NCI-H524 treated with DMSO at 0.1 percent for 48 hours (cell line): ENCODE measurements around the gene OBP2B.
"Not testable (repeated sequence)": the region's sequence is repeated elsewhere in the genome, so short reads cannot be mapped to it uniquely, and the experiment has no call there.

Source experiments
- DNase-seq: peaks from one replicate; lab custom pipeline; 2025; lab: John Stamatoyannopoulos, UW

Gene OBP2B

DNA sequence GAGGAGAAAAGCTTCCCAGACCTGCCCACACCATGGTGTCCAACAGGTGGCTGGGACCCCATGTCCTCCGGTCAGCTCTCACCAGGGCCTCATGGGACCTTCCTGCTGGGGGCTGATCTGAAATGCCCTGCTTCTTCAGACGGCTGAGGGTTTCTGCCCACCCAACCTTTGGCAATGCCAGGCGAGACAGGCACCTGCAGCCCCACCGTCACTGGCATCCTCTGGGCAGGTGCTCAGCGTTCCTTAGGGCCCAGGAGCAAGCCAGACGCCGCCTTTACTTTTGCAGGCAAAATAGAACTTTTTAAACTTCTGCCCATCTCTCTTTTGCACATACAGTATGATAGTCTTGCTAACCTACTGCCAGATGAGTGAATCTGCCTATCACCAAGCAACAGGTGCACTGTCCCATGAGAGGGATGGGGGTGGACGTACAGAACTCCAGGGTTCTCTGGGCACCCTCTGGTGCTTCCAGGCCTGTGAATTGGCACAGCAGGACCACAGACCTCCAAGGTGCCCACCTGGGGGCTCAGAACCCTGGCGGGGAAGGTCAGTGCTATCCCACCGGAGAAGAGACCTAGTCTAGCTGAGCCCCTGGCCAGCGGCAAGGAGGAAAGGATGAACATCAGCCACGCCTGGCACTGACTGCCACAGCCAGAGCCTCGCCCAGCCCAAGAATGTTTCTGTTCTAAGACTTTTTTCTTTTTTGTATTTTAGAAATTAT lies 7.5 kb downstream of the OBP2B start:
- DNase-seq, result no peak

DNA sequence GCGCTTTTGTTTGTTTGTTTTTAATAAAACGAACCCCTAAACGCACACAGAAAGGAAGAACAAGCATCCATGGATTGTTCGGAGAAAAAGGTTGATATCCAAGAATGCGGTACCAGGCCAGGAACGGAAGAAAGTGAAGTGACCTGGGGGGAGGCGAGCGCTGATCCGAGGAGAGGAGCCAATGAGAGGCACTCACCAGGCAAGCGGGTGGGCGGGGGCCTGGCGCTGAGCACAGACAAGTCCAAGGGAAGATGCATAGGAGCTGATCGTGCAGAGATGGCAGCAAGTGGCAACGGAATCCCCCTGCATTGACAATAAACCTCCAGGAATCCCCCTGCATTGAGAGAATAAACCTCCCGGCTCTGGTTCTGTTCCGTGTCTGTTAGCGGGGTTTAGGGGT lies 8.4 kb downstream of the OBP2B start:
- DNase-seq, result no peak

DNA sequence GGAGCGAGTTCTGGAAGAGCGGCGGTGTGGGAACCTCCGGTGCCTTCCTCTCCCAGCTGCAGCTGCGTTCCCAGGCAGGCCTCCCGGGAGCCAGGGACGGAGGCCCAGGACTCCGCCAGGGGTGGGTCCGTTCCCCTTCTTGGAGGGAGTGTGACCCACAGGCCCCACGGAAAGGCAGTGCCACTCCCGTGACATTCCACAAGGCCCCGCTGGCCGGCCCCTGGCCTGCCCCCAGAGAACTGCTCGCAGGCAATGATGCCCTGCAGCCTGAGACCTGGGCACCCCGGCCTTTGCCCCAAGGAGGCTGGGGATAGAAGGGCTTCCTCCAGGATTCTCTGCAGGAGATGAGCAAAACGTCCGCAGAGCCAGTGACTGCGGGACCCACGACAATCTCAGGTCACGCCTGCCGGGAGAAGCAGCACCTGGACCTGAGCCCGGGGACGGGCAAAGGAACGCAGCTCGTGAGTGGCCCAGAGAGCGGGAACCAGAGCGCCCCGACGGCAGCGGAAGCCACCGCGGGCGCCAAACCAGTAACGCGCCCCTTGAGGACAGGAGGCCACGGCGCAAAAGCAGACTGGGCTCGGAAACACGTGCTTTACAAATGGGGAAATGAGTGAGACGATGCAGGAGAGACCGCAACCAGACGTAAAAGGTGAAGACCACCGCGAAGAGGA lies 9.3 kb downstream of the OBP2B start:
- DNase-seq, result no peak

DNA sequence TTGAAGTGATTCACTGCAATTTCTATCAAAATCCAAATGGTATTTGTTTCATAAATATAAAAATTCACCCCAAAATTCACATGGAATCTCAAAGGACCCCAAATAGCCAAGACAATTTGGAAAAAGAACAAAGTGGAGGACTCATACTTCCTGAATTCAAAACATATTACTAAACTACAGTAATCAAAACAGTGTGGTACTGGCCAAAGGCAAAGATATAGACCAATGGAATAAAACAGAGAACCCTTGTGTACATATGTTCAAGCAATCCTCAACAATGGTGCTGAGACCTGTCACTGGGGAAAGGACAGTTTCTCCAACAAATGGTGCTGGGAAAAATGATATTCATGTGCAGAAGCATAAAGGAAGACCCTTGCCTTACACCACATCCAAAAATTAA lies 14.0 kb downstream of the OBP2B start:
- no peak for DNase-seq

DNA sequence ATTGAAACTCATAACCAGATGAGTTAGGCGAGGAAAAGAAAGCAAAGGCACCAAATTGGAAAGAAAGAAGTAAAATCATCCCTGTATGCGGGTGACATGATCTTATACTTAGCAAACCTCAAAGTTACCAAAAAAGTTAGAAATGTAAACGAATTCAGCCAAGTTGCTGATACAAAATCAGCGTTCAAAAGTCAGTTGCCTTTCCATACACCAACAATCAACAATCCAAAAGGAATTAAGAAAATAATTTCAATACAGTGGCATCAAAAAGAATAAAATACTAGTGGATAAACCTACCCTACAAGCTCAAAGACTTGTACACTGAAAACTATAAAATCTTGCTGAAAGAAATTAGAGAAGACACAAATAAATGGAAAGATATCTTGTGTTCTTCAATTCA lies 14.5 kb downstream of the OBP2B start:
- no peak for DNase-seq

DNA sequence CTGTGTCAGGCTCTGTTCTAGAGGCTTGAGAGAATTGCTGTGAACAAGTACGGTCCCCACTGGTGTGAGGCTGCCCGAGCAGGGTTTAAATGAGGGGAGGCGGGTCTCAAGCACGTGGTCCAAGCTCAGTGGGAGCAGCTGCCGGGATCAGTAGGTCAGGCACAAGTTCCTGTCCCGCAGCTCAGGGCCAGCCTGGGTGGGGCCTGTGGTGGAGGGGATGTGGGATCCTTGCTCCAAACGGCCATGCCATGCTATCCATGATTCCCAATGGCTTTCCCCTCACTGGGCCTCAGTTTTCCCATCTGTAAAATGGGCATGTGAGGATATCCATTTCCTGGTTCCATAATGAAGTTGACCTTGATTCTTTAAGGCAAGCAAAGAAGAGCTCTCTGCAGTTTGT lies 17.1 kb downstream of the OBP2B start:
- no peak for DNase-seq

DNA sequence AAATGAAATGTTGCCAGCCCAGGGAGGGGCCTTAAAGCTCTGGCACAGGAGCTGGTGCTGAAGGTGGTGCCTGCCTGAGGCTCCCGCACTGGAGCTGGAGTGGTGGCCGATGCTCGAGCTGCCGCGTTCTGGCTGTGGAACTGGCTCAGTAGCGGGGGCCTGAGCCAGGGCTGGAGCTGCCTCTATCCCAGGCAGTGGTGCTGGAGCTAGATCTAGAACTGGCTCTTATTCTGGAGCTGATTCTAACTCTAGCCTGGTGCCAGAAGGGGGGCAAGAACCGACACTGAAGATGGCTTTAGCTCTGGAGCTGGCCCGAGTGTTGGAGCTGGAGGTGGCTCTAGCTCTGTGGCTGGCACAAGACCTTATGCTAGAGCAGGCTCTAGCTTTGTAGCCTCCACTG lies 19.2 kb downstream of the OBP2B start:
- no peak for DNase-seq

DNA sequence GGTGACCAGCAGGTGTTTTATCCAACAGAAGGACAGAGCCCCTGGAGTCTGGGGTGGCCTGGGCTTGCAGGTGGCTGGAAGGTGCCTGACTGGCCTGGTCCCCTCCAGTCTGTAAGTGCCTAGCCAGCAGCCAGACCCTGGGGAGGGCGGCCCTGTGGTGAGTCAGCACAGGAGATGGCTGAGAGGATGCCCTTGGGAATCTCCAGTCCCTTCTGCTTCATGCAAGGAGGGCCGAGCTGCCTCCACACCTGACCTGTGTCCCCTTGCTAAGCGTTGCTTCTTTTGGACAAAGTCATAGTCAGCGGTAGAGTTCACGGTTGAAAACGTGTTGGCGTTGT lies 20.2 kb downstream of the OBP2B start:
- DNase-seq, result no peak

DNA sequence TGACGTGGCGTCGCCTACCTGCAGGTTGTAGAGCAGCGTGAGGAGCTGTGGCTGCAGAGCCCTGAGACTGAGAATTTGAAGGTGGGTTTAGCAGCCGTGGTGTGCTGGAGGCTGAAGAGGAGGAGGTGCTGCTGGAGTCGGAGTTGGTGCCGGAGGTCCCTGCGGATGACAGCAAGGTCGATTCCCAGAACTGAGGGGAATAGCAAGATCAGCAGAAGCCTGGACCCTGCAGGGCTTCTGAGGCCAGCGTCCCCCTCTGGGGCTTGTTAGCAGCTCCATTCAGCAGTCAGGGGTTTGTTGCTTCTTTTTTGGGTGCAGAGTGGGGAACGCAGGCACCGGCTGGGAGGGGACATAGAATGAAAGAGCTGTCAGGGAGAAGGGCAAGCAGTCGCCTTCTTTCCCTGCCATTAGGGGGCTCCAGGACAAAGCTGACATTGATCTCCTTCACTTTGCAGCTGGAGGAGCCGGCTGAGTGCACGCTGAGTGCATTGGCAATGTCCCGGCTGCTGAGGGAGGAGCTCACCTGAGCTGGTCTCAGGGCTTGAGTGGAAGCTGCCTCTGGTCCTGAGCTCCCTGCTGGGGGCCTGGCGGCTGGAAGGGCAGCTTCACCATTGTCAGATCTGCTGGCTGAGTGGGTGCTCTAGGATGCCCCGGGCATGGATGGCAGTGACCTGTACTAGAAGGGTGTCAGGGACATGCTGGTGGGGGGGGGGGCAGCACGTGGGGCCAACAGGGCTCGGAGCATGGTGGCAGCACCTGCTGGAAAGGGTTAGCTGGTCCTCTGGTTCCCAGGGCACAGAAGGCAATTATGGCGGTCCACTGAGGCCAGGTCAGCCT lies 20.8 kb downstream of the OBP2B start:
- DNase-seq, result no peak

DNA sequence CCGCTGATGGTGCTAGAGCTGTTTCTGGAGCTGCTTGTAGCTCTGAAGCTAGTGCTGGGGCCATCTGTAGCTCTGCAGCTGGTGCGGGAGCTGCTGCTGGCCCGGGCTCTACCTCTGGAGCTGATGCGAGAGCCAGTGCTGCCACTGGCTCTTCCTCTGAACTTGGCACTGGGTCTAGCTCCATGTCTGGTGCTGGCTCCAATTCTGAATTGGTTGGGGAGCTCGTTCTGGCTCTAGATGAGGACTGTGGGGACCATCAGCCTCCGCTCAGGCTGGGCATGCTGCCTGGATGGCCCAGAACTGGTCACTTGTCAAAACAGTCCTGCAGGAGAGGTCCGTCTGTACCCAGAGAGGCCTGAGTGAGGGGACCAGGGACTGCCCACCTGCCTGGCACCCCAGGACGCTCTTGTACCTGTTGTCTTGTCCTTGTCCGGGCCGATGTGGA lies 21.5 kb downstream of the OBP2B start:
- no peak for DNase-seq

DNA sequence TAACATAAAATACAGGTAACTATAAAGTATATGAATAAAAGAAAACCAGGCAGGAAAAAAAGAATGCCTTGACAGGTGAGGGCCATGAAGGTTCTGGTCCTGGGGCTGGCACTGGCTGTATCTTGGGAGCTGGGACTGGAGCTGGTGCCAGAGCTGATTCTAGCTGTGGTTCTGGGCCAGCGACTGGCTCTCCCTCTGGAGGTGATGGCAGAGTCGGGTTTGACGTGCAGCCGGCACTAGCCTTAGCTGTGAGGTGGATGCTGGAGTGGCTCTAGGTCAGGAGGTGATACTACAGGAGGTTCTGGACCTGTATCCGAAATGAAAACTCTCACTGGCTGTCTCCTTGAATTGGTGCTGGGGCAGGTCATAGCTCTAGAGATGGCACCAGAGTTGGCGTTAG lies 22.3 kb downstream of the OBP2B start:
- DNase-seq, result no peak

DNA sequence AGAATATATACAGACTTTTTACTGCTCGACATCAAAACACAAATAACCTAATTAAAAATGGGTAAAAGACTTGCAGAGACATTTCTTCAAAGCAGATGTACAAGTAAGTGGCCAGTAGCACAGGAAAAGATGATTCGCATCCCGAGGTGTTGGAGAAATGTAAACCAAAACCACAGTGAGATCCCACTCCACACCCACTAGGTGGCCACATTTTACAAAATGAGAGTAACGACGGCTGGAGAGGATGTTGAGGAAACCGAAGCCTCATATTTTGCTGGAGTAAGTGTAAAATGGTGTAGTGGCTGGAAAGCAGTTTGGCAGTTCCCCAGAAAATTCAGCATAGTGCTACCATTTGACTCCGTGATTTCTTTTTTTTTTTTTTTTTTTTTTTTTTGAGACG lies 24.1 kb downstream of the OBP2B start:
- peak; percentile 18 for DNase-seq

DNA sequence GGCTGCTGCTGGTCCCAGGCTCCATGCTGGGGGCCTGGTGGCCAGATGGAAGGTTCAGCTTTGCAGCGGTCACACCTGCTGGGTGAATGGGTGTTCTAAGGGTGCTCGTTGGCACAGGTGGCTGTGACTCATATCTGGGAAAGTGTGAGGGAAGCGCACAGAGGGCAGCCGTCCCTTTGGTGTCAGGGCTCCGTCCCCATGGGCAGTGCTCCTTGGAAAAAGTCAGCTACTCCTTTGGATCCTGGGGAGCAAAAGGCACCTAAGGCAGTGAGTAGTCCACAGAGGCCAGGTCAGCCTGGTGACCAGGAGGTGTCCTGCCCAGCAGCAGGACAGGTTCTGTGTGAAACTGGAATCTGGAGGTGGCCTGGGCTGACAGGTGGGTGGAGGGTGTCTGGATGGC lies 26.9 kb downstream of the OBP2B start:
- DNase-seq, result no peak

DNA sequence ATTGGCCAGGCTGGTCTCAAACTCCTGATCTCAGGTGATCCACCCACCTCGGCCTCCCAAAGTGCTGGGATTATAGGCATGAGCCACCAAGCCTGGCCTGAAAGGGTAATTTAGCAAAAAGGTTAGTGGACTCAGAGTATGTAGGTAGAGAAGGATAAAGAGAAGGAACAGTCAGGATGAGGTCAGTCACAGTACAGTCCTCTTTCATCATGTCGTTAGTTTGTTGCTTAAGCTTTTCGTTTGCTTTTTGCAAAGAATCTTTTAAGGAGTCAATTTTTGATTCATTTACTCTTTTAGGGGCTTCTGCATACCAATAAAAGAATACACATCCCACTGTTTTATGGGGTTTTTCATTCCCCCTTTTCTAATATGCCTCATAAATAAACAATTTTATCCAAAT lies 27.5 kb downstream of the OBP2B start:
- no peak for DNase-seq

DNA sequence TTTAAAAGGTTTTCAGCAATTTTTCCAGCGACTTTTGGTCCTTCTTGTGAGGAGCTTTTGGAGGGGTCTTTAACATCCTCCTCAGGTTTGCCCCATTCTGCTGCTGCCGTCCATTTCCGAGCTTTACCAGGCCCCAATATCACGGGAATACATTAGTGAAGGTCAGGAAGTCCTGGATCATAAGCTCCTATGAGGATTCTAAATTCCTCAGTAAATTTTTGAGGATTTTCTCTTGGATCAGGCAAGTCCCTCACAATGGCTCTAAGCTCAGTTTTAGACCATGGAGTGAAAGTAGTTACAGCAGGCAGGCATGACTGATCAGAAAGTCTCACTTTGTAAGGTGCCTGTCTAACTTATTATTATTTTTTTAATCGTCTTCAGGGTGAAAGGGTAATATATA lies 28.1 kb downstream of the OBP2B start:
- no peak for DNase-seq

DNA sequence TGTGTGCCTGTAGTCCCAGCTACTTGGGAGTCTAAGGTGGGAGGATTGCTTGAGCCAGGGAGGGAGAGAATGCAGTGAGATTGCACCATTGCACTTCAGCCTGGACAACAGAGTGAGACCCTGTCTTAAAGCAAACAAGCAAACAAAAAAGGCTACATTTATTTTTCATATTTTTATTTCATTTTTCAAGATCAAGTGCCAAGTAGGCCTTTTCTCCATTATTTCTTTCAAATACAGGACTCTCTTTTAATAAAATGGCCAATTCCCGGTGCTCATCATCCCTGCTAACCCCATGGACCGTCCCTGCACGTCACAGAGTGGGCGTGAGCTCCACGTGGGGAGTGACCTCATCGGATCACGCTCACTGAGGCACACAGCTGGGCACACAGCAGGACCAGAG lies 36.0 kb downstream of the OBP2B start:
- no peak for DNase-seq

DNA sequence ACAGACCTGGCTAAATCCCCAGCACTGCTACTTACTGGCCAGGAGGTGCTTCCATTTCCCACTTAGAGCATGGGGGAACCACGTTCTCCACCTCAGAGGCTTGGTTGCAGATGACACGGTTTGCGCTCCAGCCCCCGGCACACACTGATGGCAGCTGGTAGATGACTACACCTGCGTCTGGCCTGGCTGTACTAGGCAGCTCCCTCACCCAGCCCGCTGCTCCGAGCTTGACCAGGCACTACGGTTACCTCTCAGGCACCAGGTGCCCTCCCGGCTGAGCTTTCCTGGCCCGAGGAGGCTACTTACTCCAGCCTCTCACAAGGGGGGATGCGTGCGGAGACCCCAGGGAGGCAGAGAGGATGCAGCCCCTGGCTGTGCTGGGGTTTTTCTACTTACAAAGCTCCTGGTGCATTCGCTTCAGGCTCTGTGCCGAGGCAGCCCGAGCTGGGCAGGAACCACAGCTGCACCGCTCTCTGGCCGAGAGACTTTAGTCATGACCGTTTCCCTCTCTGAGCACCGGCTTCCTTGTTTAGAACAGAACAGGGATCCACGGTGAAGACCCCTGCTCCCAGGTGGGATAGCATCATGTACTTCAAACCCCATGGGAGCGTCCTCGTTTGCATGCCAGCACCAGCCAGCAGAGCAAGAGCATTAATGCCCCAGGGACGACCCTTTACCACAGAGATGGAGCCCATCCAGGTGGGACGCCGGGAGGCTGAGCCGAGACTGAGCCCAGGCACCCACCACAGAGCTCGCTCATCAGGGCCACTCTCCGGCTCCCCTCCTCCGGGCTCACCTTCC lies 37.7 kb downstream of the OBP2B start:
- no peak for DNase-seq

DNA sequence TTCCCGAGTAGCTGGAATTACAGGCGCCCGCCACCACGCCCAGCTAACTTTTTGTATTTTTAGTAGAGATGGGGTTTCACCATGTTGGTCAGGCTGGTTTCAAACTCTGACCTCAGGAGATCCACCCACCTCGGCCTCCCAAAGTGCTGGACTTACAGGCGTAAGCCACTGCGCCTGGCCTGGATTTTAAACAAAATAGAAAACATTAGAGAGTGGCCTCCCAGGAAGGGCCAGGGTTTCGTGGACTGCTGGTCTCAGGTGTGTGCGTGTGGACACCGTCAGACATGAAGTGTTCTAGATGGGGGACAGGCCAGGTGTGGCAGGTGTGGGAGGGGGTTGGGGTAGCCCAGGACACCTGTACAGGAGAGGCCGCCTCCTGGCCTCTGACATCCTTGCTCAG lies 38.3 kb downstream of the OBP2B start:
- DNase-seq, result no peak

DNA sequence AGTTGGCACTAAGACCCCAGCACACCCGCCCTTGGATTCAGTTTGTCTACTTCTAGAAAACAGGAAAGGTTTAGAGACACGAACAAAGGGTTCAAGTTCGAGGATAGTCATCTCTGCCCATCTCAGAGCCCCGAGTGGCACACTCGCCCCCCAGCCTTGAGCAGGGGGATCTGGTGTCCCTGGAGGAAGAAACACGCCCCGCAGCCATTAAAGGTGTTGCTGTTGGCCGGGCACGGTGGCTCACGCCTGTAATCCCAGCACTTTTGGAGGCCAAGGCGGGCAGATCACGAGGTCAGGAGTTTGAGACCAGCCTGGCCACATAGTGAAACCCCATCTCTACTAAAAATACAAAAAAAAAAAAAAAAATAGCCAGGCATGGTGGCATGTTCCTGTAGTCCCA lies 39.4 kb downstream of the OBP2B start:
- DNase-seq, result not testable (repeated sequence)

DNA sequence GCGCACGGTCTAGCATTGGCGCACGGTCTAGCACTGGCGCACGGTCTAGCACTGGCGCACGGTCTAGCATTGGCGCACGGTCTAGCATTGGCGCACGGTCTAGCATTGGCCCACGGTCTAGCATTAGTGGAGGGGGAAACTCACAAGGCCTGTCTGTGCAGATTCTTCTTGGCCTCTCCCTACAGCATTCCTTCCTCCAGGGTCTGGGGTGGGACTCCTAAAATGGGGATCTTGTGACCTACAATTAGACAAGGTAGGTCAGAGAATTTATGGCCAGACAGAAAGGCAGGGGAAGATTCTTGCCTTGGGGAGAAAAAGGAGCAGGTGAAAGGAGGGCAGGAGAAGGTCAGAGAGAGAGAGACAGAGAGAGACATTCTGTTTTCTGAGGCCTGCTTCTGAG lies 39.9 kb downstream of the OBP2B start:
- DNase-seq, result no peak

DNA sequence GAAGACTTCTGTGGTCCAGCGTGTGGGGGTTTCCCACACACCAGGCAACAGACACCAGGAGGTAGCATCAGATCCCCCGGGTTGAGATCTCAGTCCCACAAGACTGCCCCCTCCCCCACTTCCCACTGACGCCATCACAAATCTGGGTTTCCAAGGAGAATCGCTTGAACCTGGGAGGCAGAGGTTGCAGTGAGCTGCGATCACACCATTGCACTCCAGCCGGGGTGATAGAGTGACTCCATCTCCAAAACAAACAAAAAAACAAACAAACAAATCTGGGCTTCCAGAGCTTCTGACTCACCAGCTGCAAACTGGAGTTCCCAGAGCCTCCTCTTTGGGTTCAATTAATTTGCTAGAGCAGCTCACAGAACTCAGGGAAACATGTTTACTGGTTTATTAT lies 40.6 kb downstream of the OBP2B start:
- no peak for DNase-seq

DNA sequence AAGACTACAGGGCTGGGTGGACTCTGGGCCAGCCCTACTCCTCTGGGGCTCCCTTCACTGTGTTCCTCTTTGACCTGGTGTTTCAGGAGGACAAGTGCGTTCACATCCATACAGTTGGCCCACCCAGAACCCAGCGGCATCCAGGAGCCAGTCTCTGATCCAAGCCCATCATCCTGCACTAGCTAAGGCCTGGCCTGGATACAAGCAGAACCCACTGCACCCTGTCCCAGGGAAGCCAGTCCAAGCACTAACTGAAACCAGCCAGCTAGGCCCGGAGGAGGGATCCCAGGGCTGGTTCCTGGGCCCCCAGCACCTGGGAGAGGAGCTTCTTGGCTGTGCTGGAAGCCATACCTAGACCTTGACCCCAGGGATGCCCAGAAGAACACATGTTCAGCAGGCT lies 41.3 kb downstream of the OBP2B start:
- DNase-seq, result no peak
